Subcutaneous adipose tissue (tissue), 4 donors: ENCODE measurements around the gene IL12RB2. TPM values are rescaled to one million over a fixed set of nuclear protein-coding genes. Genes with fewer than 3 reads are reported as not detected.

Experiments
- total RNA-seq, 4 donors: library from RNA; depleted of rRNA; stranded (reverse); fragments of >200 nt; gene quantifications; one replicate each; pipeline ENCODE4 v1.1.0, GENCODE V29; 2016
- TF ChIP-seq, protein P1 (sequence below): fragments of 450-650 bp; IDR thresholded peaks from one replicate; pipeline ENCODE4 v1.5.1; 2016; ENCODE audit warnings: low read depth, mild to moderate bottlenecking, control low read depth, antibody characterized with exemption, moderate library complexity

Gene IL12RB2
- total RNA-seq, 4 donors from 2014 or later, result 2.2 to 3.6 (median 3.1) TPM

DNA sequence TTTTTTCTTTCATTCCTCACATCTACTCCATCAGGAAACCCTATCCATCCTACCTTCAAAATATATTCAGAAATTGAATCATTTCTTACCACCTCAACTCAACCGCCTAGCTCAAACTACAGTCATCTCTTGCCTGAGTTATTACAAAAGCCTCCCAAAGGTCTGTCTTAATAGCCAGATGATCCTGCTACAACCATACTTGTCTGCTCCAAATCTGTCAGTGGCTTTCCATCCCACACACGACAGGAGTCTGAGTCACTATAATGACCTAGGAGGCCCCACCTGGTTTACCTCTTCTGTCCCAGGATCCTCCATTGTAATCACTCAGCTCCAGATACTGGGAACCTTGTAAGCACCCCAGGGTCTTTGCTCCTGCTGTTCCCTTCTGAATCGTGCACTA, 37.1 kb upstream of the IL12RB2 start:
- TF ChIP-seq, protein P1, sequence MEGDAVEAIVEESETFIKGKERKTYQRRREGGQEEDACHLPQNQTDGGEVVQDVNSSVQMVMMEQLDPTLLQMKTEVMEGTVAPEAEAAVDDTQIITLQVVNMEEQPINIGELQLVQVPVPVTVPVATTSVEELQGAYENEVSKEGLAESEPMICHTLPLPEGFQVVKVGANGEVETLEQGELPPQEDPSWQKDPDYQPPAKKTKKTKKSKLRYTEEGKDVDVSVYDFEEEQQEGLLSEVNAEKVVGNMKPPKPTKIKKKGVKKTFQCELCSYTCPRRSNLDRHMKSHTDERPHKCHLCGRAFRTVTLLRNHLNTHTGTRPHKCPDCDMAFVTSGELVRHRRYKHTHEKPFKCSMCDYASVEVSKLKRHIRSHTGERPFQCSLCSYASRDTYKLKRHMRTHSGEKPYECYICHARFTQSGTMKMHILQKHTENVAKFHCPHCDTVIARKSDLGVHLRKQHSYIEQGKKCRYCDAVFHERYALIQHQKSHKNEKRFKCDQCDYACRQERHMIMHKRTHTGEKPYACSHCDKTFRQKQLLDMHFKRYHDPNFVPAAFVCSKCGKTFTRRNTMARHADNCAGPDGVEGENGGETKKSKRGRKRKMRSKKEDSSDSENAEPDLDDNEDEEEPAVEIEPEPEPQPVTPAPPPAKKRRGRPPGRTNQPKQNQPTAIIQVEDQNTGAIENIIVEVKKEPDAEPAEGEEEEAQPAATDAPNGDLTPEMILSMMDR, result no peak

DNA sequence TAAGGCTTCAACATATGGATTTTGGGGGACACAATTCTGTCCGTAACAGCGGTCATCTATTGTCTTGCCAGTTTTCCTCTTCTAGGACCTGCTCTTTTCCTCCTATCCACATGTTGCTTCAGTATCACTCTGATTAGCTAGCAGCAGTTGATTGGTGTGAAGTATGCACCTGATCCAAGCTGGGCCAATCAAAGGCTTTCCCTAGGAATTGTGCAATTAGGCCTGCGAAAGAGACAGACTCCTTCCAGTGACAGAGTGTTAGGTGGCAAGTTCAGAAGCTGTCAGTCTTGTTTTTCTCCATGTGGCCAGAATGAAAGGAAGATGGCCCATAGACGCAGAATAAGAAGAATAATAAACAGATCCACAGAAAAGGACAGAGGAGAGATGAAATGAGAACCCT, 34.1 kb upstream of the IL12RB2 start:
- TF ChIP-seq, protein P1, result no peak

- TF ChIP-seq, protein P1, result no peak
These were observed 32.9 kb upstream of the IL12RB2 start for GRCh38 chr1:67274623-67275325.

DNA sequence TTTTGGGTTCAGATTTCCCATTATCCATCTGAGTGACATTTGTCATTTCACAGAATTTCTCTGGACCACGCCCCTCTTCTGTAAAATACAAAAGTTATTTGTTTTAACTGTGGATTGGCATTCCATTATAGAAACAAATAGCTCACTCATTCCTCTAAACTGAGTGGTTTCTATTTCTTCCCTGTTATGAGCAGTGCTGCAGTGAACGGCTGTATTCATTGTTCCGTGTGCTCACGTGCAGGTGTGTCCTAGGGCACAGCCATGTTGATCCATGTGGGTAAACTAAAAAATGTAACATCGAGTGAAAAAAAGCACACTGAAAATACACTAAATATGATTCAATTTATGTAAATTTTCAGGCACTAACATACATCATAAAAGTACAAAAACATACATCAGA, 27.0 kb upstream of the IL12RB2 start:
- TF ChIP-seq, protein P1, result no peak

DNA sequence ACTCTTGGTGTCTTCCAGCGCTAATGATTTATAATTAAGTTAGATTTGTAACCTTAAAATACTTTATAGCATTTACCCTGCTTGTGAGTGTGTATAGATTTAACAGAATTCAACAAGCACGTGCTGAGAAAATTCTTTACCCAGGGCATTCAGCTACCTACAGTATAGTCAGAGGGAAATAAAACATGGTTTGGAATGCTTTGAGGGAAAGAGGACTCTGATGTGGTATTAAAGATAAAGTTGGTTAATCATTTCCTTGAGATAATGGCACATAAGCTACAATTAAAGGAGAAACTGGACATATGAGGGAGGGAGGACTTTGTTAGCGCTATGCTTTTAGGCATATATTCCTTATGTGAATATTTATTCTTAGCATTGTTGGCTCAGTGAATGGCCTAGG, 26.4 kb upstream of the IL12RB2 start:
- TF ChIP-seq, protein P1, result no peak

- TF ChIP-seq, protein P1, result no peak
These were observed 21.7 kb upstream of the IL12RB2 start for GRCh38 chr1:67285780-67286488.

GRCh38 chr1:67290236-67290635, 17.4 kb upstream of the IL12RB2 start:
- TF ChIP-seq, protein P1, result no peak
